AG09309 (cell line): ENCODE measurements around the gene RNF38.

Experiments
- DNase-seq: peaks from one replicate; pipeline ENCODE4 v3.0.0-alpha.2; 2010; ENCODE audit warnings: low read depth
- H3K4me3 ChIP-seq: 2 replicates; pipeline ENCODE4 v1.5.1; 2011; ENCODE audit warnings: mild to moderate bottlenecking, low read depth, low read length, moderate library complexity; ENCODE audit not compliant: control insufficient read depth
- TF ChIP-seq, protein P1 (sequence below): IDR thresholded peaks from 2 replicates; pipeline ENCODE4 v1.5.1; 2011; ENCODE audit warnings: mild to moderate bottlenecking, low read depth, low read length, inconsistent platforms; ENCODE audit not compliant: insufficient read depth, control insufficient read depth; ENCODE audit errors: missing control alignments

Gene RNF38

DNA sequence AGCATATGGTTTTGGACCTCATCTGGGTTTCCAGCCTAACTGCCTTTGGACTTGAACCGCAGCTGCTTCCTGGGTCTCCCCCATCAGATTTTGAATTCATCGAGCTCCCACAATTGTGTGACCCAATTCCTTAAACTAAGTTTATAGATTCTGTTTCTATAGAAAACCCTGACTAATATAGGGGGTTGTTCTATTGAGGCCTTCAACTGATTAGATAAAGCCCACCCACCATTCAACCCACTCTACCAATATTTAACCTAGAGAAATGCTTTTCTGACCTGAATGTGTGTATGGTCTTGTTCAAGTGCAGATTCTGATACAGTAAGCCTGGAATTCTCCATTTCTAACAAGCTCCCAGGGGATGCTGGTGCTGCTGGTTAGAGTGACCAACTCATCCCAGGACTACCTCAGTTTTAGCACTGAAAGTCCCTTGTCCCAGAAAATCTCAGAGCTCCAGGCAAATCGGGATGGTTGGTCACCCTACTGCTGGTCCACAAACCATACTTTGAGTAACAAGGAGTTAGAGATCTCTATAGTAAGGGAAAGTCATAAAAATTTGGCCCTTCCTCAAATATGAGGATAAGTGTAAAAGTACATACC, 110.1 kb downstream of the RNF38 start:
- TF ChIP-seq, protein P1, sequence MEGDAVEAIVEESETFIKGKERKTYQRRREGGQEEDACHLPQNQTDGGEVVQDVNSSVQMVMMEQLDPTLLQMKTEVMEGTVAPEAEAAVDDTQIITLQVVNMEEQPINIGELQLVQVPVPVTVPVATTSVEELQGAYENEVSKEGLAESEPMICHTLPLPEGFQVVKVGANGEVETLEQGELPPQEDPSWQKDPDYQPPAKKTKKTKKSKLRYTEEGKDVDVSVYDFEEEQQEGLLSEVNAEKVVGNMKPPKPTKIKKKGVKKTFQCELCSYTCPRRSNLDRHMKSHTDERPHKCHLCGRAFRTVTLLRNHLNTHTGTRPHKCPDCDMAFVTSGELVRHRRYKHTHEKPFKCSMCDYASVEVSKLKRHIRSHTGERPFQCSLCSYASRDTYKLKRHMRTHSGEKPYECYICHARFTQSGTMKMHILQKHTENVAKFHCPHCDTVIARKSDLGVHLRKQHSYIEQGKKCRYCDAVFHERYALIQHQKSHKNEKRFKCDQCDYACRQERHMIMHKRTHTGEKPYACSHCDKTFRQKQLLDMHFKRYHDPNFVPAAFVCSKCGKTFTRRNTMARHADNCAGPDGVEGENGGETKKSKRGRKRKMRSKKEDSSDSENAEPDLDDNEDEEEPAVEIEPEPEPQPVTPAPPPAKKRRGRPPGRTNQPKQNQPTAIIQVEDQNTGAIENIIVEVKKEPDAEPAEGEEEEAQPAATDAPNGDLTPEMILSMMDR = no peak
- no peak for DNase-seq
- no peak overlapping the region for H3K4me3 ChIP-seq

DNA sequence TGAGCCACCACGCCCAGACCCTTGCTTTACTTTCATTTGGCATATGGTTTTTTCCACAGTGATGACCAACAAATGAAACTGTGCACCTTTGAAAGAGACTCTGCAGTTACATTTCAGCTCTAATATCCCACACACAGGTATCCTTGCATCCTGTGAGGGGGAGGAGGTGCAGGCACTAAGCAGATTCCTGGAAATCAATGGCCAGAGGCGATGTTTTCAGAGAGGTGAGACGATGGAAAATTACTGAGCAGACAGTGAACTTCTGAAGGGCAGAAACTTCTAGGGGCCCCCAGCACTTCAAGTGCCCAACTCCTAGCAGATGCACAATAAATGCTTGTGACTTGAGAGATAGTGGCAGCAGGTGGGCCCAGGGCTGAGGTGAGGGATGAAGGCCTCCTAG, 112.0 kb downstream of the RNF38 start:
- no peak for DNase-seq
- TF ChIP-seq, protein P1 = no peak
- H3K4me3 ChIP-seq = no peak overlapping the region
